Measurements from ENCODE around the gene SIAH3. TPM values are rescaled to one million over a fixed set of nuclear protein-coding genes. Genes with fewer than 3 reads are reported as not detected.

Gene SIAH3
- total and polyA plus RNA-seq, 9 of the 15 experiments (the other 6 are each of a cell fraction or from before 2014, with no cell fraction given): not detected

DNA sequence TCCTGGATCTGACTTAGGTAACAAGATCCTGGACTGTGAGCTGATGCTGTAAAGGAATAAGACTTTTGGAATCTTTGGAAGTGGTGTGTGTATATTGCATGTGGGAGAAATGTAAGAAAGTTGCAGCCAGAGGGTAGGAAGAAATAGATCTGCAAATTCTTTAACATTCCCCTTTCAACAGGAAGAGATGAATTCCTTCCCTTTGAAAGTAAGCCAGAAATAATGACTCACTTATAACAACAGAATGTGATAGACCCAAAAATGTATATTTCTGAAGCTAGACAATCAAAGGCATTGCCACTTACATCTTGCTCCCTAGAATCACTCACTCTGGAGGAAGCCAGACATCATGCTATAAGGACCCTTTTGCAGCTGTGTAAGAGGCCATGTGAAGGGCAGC lies 9.8 kb upstream of the SIAH3 start:
- H3K27ac ChIP-seq (ENCODE audit: extremely low read depth, low read depth, low read length): no peak overlapping the region
- H3K4me1 ChIP-seq (replicated peaks in 1 of 2; ENCODE audit: control insufficient read depth in 2 of 2, insufficient read depth in 2 of 2, low read length in 2 of 2): no peaks in the 10 kb centered on the region
- H3K9me1 ChIP-seq (ENCODE audit: control insufficient read depth, insufficient read depth, low read length): no peaks in the 10 kb centered on the region
- H3K79me2 ChIP-seq (ENCODE audit: control insufficient read depth, insufficient read depth, low read length): no peaks in the 10 kb centered on the region
- no TSS peak for BruUV-seq (replicated peaks)
- CTCF ChIA-PET (ENCODE audit: low intra/inter-chr PET ratio): no interaction called here
- H3K9me3 ChIP-seq (replicated peaks; ENCODE audit: control insufficient read depth, insufficient read depth, low read depth, low read length): no peaks in the 10 kb centered on the region
- TF ChIP-seq ZNF512 (tag; IDR thresholded peaks at IDR 0.05) (no peak), RHOXF2B (CRISPR knock-in tag; conservative IDR thresholded peaks at IDR 0.05) (no peak), FOXJ2 (tag; IDR thresholded peaks at IDR 0.05) (no peak), HMBOX1 (IDR thresholded peaks at IDR 0.05) (no peak), ZNF212 (CRISPR knock-in tag; IDR thresholded peaks at IDR 0.05) (no peak), FOXK1 (CRISPR knock-in tag; IDR thresholded peaks at IDR 0.05; ENCODE audit: borderline replicate concordance) (no peak), ZNF239 (CRISPR knock-in tag; IDR thresholded peaks at IDR 0.05) (no peak), POLR2G (IDR thresholded peaks at IDR 0.05; ENCODE audit: low read depth, low read length) (no peak), ZNF696 (CRISPR knock-in tag; conservative IDR thresholded peaks at IDR 0.05) (no peak), THRAP3 (IDR thresholded peaks at IDR 0.05; ENCODE audit: borderline replicate concordance) (no peak), CSDE1 (IDR thresholded peaks at IDR 0.05) (no peak), TBP (optimal IDR thresholded peaks at IDR 0.05; ENCODE audit: low read depth, low read length) (no peak), FOS (IDR thresholded peaks at IDR 0.05; ENCODE audit: extremely low read depth, insufficient read length) (no peak), NEUROD1 (IDR thresholded peaks at IDR 0.05; ENCODE audit: borderline replicate concordance, low read depth, low read length, partially characterized antibody) (no peak), MAFK (IDR thresholded peaks at IDR 0.05; ENCODE audit: low read length) (no peak)
- TF ChIP-seq, protein P1, sequence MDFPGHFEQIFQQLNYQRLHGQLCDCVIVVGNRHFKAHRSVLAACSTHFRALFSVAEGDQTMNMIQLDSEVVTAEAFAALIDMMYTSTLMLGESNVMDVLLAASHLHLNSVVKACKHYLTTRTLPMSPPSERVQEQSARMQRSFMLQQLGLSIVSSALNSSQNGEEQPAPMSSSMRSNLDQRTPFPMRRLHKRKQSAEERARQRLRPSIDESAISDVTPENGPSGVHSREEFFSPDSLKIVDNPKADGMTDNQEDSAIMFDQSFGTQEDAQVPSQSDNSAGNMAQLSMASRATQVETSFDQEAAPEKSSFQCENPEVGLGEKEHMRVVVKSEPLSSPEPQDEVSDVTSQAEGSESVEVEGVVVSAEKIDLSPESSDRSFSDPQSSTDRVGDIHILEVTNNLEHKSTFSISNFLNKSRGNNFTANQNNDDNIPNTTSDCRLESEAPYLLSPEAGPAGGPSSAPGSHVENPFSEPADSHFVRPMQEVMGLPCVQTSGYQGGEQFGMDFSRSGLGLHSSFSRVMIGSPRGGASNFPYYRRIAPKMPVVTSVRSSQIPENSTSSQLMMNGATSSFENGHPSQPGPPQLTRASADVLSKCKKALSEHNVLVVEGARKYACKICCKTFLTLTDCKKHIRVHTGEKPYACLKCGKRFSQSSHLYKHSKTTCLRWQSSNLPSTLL (IDR thresholded peaks at IDR 0.05): no peak
- in situ Hi-C loops (cut with MboI): no loop called here
- POLR2A ChIA-PET: no interaction called here
- H3K36me3 ChIP-seq (ENCODE audit: control insufficient read depth, insufficient read depth, low read length): no peaks in the 10 kb centered on the region
- intact Hi-C loops (cut with micrococcal nuclease): no loop called here
- H2AFZ ChIP-seq (ENCODE audit: low read depth, low read length): no peak overlapping the region
- H4K20me1 ChIP-seq (replicated peaks; ENCODE audit: control insufficient read depth, insufficient read depth, low read length): no peaks in the 10 kb centered on the region
- no peak overlapping the region for H3K4me2 ChIP-seq (ENCODE audit: insufficient read depth, low read length)
- DNase-seq (ENCODE audit: extremely low read depth in 1 of 4, low spot score in 3 of 4) (no peak), FAIRE-seq (no peak), ATAC-seq (no peak)
- H3K27me3 ChIP-seq (ENCODE audit: control insufficient read depth in 2 of 2, insufficient read depth in 2 of 2, low read length in 2 of 2): peaks cover 0 to 3% of the 10 kb centered on the region in 2 experiments; a peak in 1 of 5 replicates
- H3K9ac ChIP-seq (ENCODE audit: insufficient read depth in 1 of 2, low read depth in 2 of 2, low read length in 2 of 2): no peak overlapping the region
- H3K4me3 ChIP-seq: no peak overlapping the region
